Effector memory CD4-positive, alpha-beta T cell (primary cell): ENCODE data around the gene SEPTIN2.

Experiments
- DNase-seq, 3 donors: peaks; one replicate each; pipeline ENCODE4 v3.0.0-alpha.2; 2020
- H3K27ac ChIP-seq: 2 replicates; pipeline ENCODE4 v1.7.0; 2013; ENCODE audit warnings: mild to moderate bottlenecking, low read length, moderate library complexity; ENCODE audit not compliant: insufficient read depth, poor library complexity, severe bottlenecking
- H3K27me3 ChIP-seq: replicated peaks from 2 replicates; pipeline ENCODE4 v1.7.0; 2013; ENCODE audit warnings: mild to moderate bottlenecking, low read length; ENCODE audit not compliant: insufficient read depth, control insufficient read depth, poor library complexity, severe bottlenecking
- H3K36me3 ChIP-seq: 2 replicates; pipeline ENCODE4 v1.7.0; 2013; ENCODE audit warnings: mild to moderate bottlenecking, low read length, moderate library complexity; ENCODE audit not compliant: control insufficient read depth, insufficient read depth
- H3K4me1 ChIP-seq: 2 replicates; pipeline ENCODE4 v1.7.0; 2013; ENCODE audit warnings: low read length, mild to moderate bottlenecking; ENCODE audit not compliant: control insufficient read depth, insufficient read depth, poor library complexity, severe bottlenecking
- H3K4me3 ChIP-seq: 2 replicates; pipeline ENCODE4 v1.7.0; 2013; ENCODE audit warnings: low read length, low read depth, mild to moderate bottlenecking; ENCODE audit not compliant: insufficient read depth, poor library complexity, severe bottlenecking
- H3K9me3 ChIP-seq: 2 replicates; pipeline ENCODE4 v1.7.0; 2013; ENCODE audit warnings: mild to moderate bottlenecking, low read length, moderate library complexity; ENCODE audit not compliant: control insufficient read depth

Gene SEPTIN2

DNA sequence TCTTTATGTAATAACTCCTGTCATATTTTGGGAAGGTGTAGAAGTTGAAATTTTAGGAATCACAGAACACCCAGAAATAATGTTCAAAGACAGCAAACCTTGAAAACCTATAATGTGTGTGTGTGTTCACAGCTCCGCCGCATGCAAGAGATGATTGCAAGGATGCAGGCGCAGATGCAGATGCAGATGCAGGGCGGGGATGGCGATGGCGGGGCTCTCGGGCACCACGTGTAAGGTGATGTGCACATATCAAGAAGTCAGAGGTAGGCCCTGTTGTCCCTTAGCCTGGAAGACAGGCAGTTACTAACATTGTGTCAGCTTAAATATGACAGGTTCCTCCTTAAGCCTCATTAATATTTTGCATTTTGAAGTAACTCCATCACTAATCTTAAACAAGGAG is 34.2 kb downstream of the SEPTIN2 start:
- H3K9me3 ChIP-seq, result no peaks in the 10 kb centered on the region
- no peak overlapping the region for H3K27ac ChIP-seq
- H3K27me3 ChIP-seq, result no peaks in the 10 kb centered on the region
- H3K36me3 ChIP-seq, result peaks cover 62% of the 10 kb centered on the region
- DNase-seq, result no peak
- no peaks in the 10 kb centered on the region for H3K4me1 ChIP-seq
- H3K4me3 ChIP-seq, result no peak overlapping the region

DNA sequence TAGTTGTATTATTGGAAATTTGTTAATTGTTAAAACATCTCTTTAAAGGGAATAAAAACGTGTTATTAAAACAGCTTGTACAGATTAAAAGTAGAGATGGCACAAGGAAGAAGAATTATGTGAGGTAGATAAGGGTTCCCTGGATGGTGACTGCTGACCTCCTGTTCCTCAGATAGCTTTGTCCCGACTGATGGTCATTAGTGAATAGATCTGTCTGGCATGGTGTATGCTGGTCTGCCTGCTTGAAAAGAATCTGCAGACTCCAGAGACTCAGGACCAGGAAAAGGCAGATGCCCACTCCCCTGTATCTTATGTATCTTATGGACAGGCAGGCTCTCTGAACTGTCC is 34.8 kb downstream of the SEPTIN2 start:
- no peaks in the 10 kb centered on the region for H3K27me3 ChIP-seq
- peaks cover 57% of the 10 kb centered on the region for H3K36me3 ChIP-seq
- no peak overlapping the region for H3K27ac ChIP-seq
- H3K4me3 ChIP-seq, result no peak overlapping the region
- DNase-seq, result no peak
- peaks cover 4% of the 10 kb centered on the region for H3K4me1 ChIP-seq
- no peaks in the 10 kb centered on the region for H3K9me3 ChIP-seq

DNA sequence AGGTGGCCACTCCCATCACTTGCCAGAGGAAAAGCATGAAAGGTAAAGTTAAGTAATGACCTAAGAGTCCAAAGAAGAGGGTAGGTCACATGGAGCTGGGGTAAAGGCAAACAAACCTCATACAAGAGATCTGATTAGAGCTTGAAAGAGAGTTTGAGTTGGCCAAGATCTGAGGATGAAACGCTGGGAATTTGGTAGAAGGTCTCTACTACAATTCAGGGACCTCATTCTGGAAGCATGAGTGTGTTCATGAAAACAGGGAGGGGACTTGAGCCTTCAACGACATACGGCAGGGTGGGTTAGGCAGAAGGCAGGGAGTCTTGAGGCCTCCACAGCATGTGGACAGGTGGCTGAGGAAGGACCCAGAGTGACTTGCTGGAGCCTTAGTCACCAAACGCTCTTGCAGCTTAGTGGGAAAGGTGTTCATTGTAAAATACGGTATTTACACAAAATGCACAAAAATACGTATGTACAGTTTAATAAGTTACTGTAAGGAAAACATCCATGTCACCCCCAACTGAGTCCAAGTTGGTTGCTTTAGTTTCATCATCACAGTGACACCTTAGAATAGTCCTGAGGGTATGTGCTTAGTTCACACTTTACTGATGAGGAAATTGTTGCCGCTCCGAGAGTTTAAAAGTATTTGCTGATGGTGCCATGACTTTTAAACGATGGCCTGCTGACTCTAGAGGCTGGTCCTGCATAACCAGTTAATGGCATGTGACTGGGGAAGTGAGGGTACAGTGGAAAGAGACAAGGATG is 35.3 kb downstream of the SEPTIN2 start:
- Histone ChIP-seq H3K27me3 (no peaks in the 10 kb centered on the region), H3K27ac (no peak overlapping the region), H3K4me3 (no peak overlapping the region), H3K9me3 (no peaks in the 10 kb centered on the region), H3K36me3 (peaks cover 51% of the 10 kb centered on the region), H3K4me1 (peaks cover 4% of the 10 kb centered on the region)
- DNase-seq, result no peak

DNA sequence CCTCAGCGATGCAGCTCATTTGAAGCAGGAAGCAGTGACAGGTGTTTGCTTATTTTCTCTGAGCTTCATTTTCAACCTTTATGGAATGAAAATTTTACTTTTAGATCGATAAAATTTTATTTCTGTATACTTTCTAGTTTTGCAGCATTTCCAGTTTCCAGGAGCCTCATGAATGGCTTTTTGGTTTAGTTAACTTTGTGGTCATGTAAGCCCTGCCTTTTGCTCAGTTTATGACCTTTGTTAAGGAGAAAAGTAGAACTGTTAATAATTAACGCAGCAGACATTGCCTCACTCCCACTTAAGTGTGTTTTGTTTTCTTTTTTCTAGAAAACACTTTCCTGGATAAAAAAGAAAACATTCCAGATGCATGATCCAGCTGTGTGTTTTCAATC is 35.9 kb downstream of the SEPTIN2 start:
- H3K9me3 ChIP-seq, result no peaks in the 10 kb centered on the region
- peaks cover 45% of the 10 kb centered on the region for H3K36me3 ChIP-seq
- H3K27ac ChIP-seq, result no peak overlapping the region
- peaks cover 7% of the 10 kb centered on the region for H3K4me1 ChIP-seq
- no peaks in the 10 kb centered on the region for H3K27me3 ChIP-seq
- DNase-seq, result no peak
- no peak overlapping the region for H3K4me3 ChIP-seq

DNA sequence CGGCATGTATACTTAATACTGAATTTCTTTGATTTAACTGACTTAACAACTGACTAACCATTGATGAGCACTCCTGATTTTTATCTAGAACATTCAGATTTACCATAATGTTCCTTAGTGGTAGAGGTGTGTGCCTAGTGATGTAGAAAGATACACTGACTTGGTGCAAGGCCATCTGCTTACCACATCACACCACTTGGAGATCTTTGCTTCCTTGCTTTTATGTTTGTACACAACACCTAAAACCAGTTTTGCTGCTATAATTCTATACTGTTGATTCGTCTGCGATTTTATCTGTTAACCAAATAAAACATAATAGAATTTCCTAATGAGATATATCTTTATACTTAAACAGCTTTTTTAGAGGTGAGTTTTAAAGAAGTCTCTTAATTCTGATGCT is 36.5 kb downstream of the SEPTIN2 start:
- peaks cover 40% of the 10 kb centered on the region for H3K36me3 ChIP-seq
- H3K9me3 ChIP-seq, result no peaks in the 10 kb centered on the region

DNA sequence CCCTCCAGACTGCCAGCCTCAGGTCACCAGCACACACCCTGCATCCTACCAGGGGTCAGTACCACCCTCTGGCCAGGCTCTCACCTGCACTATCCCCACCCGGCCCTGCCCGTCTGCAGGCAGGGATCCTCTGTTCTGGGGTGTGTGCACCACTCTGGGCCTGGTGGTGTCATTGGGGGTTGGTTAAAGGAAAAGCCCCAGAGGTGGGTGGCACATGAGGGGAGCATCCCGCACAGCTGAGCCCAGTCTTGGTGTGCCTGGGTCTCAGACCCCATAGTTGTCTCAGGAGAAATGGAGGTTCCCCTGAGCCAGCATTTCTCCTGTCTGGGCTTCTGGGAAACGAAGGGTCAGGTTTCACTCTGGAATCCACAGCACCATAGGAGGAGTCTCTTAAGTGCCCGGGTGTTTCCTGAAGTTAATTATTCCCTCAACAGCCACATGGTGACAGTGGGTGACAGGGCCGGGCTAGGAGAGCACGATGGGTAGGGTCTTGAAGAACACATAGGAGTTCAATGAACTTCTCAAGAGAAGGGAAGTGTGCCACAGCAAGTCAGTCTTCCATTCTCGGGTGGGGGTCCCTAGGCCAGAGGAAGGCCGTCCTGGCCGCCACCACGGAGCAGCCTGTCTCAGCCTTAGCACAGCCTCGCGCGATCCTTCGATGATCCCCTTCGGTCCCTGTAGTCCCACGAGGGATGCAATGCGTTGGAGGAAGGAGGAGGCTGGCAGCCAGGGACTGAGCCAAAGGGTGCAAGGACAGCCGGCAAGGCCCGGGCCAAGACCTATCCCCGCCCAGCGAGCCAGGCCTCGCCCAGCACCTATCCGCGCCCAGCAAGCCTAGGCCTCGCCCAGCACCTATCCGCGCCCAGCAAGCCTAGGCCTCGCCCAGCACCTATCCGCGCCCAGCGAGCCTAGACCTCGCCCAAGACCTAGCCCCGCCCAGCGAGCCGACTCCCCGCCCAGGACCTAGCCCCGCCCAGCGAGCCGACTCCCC is 39.2 kb downstream of the SEPTIN2 start:
- Histone ChIP-seq H3K9me3 (no peaks in the 10 kb centered on the region), H3K4me3 (no peak overlapping the region), H3K4me1 (peaks cover 13% of the 10 kb centered on the region), H3K27me3 (no peaks in the 10 kb centered on the region), H3K27ac (no peak overlapping the region), H3K36me3 (peaks cover 18% of the 10 kb centered on the region)
- peak; percentile 59 to 77 (median 69) for DNase-seq

More for the DNA sequence above, 36.5 kb downstream of the SEPTIN2 start:
- no peak overlapping the region for H3K4me3 ChIP-seq
- DNase-seq, result no peak
- peaks cover 13% of the 10 kb centered on the region for H3K4me1 ChIP-seq
- H3K27ac ChIP-seq, result no peak overlapping the region
- no peaks in the 10 kb centered on the region for H3K27me3 ChIP-seq

DNA sequence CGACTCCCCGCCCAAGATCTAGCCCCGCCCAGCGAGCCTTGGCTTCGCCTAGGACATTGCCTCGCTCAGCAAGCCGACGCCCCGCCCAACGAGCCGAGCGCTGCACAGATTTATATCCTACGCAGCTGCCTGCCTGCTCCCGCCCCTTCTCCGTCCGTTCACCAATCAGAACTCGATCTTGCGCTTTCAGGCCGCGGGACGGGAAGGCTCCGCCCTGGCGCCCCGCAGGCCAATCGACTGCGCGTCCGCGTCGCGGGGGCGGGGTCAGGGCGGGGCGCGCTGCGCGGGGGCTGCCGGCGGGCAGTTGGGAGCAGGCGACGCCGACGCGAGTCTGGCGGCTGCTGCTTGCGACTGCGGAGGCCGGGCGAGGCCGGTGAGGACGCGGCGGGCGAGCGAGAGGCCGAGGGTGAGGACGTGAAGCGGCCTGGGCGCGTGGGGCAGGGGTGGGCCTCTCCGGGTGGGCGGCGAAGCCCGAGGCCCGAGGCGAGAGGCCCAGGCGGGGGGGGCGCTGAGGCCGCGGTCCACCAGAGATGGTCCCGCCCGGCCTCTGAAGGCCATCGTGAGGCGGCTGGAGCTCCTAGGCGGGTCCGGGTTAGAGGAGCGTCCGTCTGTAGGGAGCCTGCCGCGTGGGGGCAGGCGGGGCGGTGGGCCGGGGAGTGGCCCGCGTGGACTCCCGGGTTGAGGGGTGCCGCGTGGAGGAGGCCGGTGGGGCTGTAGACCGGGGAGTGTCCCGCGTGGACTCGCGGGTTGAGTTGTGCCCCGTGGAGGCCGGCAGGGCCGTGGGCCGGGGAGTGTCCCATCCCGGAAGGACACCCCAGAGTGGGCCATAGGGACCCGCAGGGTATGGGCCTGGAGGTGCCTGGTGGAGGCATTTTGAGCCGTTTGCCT is 40.5 kb downstream of the SEPTIN2 start, which contains the start of gene FARP2:
Gene FARP2 (plus strand): TSS at position 303 of the 888 bp plus-strand sequence. CDS start 16,823 bp downstream, outside the sequence.
- H3K36me3 ChIP-seq, result peaks cover 5% of the 10 kb centered on the region
- peak; percentile 95 to 97 (median 96) for DNase-seq
- peak within 1 kb of the TSS; percentile 62 for H3K4me3 ChIP-seq
- no peaks in the 10 kb centered on the region for H3K9me3 ChIP-seq
- peaks cover 13% of the 10 kb centered on the region for H3K4me1 ChIP-seq
- H3K27me3 ChIP-seq, result no peaks in the 10 kb centered on the region
- peak within 1 kb of the TSS; percentile 56 for H3K27ac ChIP-seq

DNA sequence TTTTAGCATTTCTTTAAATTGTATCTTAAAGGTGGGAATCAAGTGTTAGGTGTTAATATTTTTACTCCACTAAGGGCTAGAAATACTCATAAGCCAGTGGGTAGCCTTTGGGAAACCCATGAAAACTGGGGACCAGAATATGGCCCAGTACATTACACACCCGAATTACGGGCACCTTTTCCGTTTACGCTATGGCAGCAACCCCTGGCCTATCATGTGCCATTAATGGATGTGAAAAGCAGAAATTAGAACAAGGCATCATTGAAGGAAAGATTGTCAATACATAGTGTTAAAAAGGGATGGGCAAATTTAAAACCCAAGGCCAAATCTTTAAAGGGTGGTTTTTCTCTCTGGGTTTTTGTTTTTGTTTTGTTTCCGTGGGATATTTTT is 41.1 kb downstream of the SEPTIN2 start:
- no peak for DNase-seq
- Histone ChIP-seq H3K9me3 (no peaks in the 10 kb centered on the region), H3K27ac (no peak overlapping the region), H3K4me1 (peaks cover 13% of the 10 kb centered on the region), H3K4me3 (peak overlapping the region; percentile 62), H3K36me3 (no peaks in the 10 kb centered on the region), H3K27me3 (no peaks in the 10 kb centered on the region)

DNA sequence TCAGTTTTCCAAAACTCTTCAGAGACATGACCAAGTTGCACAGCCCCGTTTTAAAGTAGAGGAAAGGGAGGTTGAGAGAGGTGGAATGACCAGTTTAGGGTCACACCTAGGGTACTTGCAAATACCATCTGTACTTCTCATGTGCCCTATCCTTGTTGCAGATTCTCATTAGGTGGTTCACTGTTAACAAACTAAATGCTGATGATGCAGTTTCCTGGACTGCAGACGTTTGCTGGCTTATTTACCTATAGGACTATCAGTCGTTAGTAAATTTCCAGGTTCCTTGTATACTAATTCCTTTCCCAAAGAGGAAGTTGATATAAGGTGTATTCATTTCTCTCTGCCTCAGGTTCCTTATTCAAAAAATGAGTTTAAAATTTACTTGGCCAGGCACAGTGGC is 41.8 kb downstream of the SEPTIN2 start:
- no peak for DNase-seq
- no peaks in the 10 kb centered on the region for H3K36me3 ChIP-seq
- no peaks in the 10 kb centered on the region for H3K27me3 ChIP-seq
- no peak overlapping the region for H3K27ac ChIP-seq
- H3K4me1 ChIP-seq, result peaks cover 13% of the 10 kb centered on the region
- H3K9me3 ChIP-seq, result no peaks in the 10 kb centered on the region
- no peak overlapping the region for H3K4me3 ChIP-seq
